ENCODE data around the gene MPPED2.

The MPPED2 gene

DNA sequence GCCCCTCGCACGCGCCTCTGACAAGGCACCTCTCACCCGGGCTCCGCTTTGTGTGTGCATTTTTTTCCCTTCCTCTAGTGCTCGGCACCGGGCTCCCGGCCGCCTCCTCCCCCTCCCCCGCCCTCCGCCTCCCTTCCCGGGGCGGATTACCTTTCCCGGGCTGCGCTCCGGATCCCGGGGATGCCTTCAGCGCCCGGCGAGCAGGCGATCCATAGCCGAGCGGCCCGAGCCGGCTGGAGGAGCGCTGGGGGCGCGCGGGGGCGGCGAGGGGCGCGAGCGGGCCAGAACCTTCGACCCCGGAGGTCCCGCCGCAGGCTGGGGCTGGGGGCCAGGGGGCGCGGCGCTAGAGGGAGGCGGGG is 282 bp downstream of the MPPED2 start:
- TF ChIP-seq ZNF274 (IDR thresholded peaks at IDR 0.05; ENCODE audit: low read depth, low read length), result no peak
- H3K4me3 ChIP-seq (ENCODE audit: low read length), result peak overlapping the region; percentile 9

DNA sequence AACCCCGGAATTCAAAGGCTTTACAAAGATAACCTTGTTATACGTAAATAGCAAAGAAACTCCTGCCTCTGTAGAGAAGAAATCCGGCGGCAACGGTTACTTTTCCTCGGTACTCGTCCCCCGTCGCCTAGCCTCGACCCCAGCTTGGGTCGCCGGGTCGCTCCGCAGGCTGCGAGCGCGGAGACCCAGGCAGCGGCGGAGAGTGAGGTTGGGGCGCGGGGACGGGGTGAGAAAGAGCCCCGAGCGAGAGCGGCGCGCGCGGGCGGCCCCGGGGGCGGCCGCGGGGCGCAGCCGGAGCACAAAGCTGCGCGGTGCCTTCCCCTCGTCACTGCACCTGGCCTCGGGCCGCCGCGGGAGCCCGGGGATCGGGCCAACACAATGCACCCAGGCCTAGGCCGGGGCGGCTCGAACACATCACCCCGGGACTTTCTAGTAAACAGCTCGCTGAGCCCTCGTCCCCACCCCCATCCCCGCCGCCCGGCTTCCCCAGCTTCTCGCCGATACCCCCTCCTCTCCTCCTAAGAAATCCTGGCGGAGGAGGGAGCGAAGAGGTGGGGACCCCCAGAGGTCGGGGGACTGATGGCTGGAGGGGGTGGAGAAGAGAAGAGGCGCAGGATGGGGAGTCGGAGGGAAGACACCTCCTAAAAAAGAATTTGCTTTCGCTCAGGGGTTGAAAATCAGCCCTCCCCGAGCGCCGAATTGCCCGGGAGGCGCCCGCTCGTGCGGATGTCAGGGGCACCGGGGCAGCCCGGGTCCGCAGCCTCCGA is 845 bp downstream of the MPPED2 start:
- no peak for TF ChIP-seq ZNF274 (IDR thresholded peaks at IDR 0.05; ENCODE audit: low read depth, low read length)
- H3K4me3 ChIP-seq (ENCODE audit: low read length), result peak overlapping the region; percentile 9

DNA sequence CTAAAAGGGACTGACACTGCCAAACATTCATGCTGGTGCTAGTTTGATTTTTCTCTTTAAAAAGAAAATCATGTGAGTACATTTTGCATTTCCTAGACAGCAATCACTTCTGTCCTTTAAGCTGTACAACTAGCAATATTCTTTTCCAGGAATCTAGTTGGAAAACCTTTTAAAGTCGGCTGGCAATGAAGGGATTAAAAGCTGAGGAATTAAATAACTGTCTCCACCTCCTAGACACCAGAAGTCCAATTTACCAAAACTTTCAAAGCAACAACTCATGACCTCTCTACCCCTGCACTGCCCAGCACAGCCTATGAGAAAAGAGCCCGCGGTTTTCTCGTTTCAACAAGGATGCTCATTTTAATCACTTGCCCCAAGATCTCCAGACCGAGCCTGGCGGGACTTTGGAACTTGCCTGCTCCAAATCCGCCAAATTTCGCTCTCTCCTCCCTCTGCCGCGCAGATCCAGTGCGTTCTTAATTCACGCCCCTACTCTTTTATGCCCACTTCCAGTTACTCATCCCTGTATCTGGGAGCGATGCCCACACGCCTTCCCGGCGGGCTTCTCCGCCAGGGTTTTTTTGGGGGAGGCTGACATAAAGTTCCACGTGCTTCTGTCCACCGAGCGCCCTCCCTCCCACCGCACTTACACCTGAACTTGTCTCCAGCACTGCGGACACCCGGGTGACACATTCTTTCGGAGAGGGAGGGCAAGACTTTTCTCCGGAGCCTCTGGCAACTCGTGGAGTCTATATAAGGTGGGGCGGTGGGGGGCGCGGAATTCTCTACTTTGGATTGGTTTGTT is 2.5 kb downstream of the MPPED2 start:
- TF ChIP-seq ZNF274 (IDR thresholded peaks at IDR 0.05; ENCODE audit: low read depth, low read length), result no peak
- H3K4me3 ChIP-seq (ENCODE audit: low read length), result no peak overlapping the region

DNA sequence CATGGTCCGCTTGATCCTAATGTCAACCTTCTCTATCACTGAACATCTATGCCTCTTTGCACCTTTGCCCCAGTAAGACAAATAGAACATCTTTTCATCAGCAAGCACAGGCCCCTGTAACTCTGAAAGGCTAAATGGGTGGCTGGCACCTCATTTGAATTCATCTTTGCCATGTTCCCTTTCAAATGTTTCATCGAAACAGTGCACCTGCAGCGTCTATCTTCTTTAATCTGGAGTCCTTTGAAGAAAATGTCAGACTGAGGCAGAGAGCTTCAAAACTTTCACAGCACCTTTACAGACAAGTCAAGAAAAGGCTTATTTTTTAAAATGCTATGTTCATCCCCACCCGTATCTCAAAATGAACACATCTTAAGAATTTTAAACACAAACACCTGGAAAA is 3.4 kb downstream of the MPPED2 start:
- TF ChIP-seq ZNF274 (IDR thresholded peaks at IDR 0.05; ENCODE audit: low read depth, low read length), result no peak

DNA sequence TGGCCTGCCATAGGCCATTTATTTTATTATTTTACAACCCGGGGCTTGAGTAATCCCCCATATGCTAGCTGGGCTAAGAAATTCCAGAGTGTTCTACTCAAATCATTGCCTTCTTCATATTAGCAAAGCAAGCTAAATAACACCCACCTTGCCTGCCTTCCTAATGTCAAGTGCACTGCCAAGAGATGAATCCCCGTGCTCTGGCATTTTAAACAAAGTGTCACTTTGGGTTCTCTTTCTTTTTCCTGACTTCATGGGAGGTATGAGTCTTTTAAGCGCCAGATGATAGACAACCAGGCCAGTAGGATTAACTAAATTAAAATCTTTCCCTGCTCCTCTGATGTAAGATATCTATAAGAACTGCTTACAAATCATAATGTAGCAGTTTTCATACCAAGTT is 4.5 kb downstream of the MPPED2 start:
- no peak for TF ChIP-seq ZNF274 (IDR thresholded peaks at IDR 0.05; ENCODE audit: low read depth, low read length)
- no peak overlapping the region for H3K4me3 ChIP-seq (ENCODE audit: low read length)

More for the DNA sequence above, 3.4 kb downstream of the MPPED2 start:
- H3K4me3 ChIP-seq (ENCODE audit: low read length), result no peak overlapping the region

DNA sequence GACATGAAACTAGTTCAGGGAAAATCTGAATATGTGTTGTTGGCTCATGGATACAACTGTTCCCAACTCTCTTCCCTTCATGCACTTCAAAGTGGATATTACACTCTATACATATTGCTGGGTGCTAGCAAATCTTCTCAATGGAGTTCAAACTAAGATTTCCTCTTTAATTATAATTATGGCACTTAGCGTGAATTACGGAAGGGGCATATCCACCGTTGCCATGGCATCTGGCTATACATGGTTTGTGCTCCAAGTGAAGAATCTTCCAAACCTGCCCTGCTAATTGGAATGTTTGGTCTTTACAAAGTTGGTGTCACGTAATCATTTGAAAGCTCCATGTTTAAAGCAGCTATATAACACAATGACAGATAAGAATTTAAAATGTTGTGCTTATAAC is 5.6 kb downstream of the MPPED2 start:
- TF ChIP-seq ZNF274 (IDR thresholded peaks at IDR 0.05; ENCODE audit: low read depth, low read length), result no peak
- H3K4me3 ChIP-seq (ENCODE audit: low read length), result no peak overlapping the region

DNA sequence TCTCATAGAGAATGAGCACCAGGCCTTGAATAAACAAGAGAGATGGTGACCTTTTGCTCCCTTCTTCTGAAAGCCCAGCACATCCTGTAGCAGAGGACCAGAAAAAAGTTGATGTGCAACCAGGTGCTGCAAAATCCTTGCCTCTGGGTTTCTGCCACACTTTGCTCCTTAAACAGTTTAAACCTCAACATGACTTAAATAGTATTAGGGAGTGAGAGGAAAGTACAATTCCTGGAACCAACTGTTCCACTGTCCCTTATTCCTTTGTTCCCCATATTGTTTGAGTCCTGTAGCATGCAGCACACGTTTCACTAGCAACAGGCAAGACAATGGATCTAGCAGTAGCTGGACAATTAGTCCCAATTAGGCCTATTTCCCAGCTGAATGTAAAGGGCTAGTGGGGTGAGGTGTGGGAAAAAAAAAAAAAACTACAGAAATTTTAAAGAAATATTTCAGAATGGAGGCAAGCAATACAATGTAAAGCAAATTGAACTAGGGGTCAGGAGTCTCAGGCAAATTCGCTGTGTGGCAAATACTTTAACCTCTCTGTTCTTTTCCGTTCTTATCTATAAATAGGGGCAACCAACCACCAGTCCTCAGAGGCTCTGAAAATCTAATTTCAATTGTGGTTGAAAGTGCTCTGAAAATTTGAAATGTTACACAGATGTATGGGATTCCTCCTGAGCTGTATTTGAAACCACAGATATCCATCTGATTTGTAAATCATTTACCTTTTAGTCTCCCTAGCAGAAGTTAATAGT is 6.6 kb downstream of the MPPED2 start:
- no peak for TF ChIP-seq ZNF274 (IDR thresholded peaks at IDR 0.05; ENCODE audit: low read depth, low read length)
- no peak overlapping the region for H3K4me3 ChIP-seq (ENCODE audit: low read length)

DNA sequence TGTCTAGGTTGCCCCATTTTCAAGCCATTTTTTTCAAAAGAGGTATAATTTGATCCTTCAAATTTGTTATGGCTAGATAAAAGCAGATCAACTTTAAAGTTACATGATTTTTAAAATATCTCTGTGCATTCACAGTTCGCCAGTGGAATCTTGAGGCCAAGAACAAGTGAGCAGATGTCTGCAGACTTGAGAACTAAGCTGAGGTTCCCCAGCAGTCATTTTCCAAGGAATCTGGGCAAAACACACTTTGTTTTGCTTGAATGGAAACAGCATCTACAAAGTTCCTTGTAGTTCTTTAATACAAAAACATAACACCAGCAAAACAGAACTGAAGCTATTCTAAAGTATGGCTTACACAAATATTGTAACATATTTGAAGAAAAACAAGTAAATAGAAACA is 7.7 kb downstream of the MPPED2 start:
- H3K4me3 ChIP-seq (ENCODE audit: low read length), result no peak overlapping the region
- no peak for TF ChIP-seq ZNF274 (IDR thresholded peaks at IDR 0.05; ENCODE audit: low read depth, low read length)

DNA sequence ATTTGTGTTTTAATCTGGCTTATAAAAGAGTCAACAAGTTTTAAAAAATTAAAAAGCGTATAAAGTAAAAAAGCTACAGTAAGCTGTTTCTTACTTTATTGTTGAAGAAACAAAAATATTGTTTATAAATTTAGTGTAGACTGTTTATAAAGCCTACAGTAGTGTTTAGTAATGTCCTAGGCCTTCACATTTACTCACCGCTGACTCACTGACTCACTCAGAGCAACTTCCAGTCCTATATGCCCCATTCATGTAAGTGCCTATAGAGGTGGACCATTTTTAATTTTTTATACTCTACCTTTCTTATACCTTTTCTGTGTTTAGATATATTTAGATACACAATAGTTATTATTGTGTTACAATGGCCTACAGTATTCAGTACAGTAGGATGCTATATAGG is 12.2 kb downstream of the MPPED2 start:
- H3K4me3 ChIP-seq (ENCODE audit: low read length), result no peak overlapping the region
- no peak for TF ChIP-seq ZNF274 (IDR thresholded peaks at IDR 0.05; ENCODE audit: low read depth, low read length)

DNA sequence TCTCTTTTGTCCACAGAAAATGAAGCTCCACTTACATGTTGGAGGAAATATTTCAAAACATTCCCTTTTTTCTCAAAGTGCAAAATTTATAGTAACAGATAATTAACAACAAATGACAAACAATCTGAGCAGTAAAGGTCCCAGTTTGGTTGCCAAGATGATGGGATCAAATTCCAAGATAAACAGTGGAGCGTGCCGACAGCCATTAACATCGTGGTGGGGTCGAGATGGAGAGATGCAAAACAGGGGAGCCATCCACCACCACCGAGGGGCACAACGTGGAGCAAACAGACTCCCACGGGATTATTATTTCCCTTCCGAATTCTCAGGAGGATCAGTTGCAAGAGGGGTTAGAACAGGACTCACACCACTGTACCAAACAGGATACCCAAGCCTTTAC is 17.2 kb downstream of the MPPED2 start:
- no peak overlapping the region for H3K4me3 ChIP-seq (ENCODE audit: low read length)

DNA sequence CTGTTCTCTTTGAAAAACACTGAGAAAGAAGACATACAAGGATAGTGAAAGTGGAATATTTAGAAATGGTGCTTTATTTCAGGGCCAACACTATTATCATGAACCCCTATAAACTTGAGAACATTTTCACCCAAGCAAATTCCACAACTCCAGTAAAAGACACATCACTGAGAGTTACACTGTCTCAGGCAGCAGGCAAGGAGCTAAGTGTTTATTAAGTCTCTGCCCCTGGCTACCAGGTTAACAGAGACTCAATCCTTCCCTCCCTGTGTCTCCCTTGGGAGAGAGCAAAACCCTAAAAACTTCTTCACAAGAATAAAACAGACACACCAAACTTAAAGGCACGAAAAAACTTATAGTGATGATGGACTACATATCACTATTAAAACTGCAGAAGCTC is 18.5 kb downstream of the MPPED2 start:
- no peak overlapping the region for H3K4me3 ChIP-seq (ENCODE audit: low read length)
- TF ChIP-seq ZNF274 (IDR thresholded peaks at IDR 0.05; ENCODE audit: low read depth, low read length), result no peak

More for the DNA sequence above, 17.2 kb downstream of the MPPED2 start:
- TF ChIP-seq ZNF274 (IDR thresholded peaks at IDR 0.05; ENCODE audit: low read depth, low read length), result no peak

DNA sequence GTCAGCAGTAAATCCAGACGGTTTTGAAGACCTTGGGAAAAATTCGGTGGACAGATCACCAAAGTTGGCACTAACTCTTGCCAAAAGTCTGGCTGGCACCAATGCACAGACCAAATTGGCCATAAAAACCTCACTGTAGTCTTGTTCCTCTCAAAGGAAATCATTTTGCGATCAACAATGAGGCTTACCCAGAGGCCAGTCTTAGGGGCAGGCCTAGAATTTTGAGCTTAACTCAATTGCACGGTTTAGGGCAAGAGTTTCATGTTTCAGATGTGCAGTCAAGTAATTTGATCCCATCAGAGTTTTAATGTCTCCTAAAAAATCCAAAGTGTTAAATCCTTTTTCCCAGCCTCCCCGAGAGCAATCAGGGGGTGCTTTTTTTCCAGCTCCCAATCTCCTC is 19.0 kb downstream of the MPPED2 start:
- H3K4me3 ChIP-seq (ENCODE audit: low read length), result no peak overlapping the region
- no peak for TF ChIP-seq ZNF274 (IDR thresholded peaks at IDR 0.05; ENCODE audit: low read depth, low read length)

DNA sequence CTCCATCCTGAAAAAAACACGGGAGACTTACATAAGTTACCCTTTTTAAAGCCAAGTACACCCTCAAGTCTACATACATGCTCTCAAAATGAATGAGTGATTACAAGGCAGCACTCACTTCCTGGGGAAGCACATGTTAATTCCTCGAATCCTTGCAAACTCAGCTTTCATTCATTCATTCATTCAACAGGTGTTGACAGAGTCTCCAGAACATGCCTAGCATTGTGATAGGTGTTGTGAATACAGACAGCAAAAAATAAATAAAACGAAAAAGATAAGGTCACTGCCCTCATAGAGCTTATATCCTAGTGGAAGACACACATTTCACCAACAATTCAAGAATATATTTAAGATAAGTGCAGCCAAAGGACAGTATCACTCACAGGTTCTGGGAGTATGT is 19.7 kb downstream of the MPPED2 start:
- no peak for TF ChIP-seq ZNF274 (IDR thresholded peaks at IDR 0.05; ENCODE audit: low read depth, low read length)
- no peak overlapping the region for H3K4me3 ChIP-seq (ENCODE audit: low read length)

DNA sequence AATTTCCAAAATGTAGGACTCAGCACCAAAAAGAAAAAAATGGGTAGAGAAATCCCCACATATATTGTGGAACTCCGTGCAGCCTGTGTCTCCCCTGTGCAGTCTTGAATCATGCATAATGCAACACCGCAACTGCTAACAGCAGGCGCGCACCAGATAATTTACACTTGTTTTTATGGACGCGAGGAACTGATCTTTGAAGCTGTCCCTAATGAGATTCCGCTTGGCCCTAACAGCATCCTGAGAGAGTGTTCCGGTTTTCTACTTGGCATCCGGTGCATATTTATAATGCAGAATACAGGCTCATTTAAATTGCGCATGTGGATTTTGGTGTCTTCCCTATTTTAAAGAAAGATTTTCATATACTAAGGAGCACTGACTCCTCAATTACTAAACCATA is 21.1 kb downstream of the MPPED2 start:
- no peak overlapping the region for H3K4me3 ChIP-seq (ENCODE audit: low read length)
- no peak for TF ChIP-seq ZNF274 (IDR thresholded peaks at IDR 0.05; ENCODE audit: low read depth, low read length)
